GM04504 (cell line): ENCODE data around the gene ZNF716.
"Not testable (repeated sequence)": the region's sequence is repeated elsewhere in the genome, so short reads cannot be mapped to it uniquely, and the experiment has no call there.

Source experiments
- DNase-seq: peaks from one replicate; pipeline ENCODE4 v3.0.0-alpha.2; 2012; ENCODE audit warnings: low read depth

Gene ZNF716

GRCh38 chr7:57426629-57427003, 23.4 kb upstream of the ZNF716 start:
- DNase-seq = no peak

GRCh38 chr7:57427146-57427545, 22.8 kb upstream of the ZNF716 start:
- no peak for DNase-seq

GRCh38 chr7:57427594-57427993, 22.4 kb upstream of the ZNF716 start:
- no peak for DNase-seq

- DNase-seq = no peak
These were observed 17.4 kb upstream of the ZNF716 start for GRCh38 chr7:57432583-57432982.

GRCh38 chr7:57437581-57437980, 12.4 kb upstream of the ZNF716 start:
- DNase-seq = no peak

GRCh38 chr7:57438244-57438643, 11.7 kb upstream of the ZNF716 start:
- DNase-seq = no peak

GRCh38 chr7:57443567-57443966, 6.4 kb upstream of the ZNF716 start:
- DNase-seq = no peak

- DNase-seq = not testable (repeated sequence)
These were observed 19.3 kb downstream of the ZNF716 start for GRCh38 chr7:57469186-57469828.

GRCh38 chr7:57480304-57480703, 30.3 kb downstream of the ZNF716 start:
- DNase-seq = not testable (repeated sequence)

- not testable (repeated sequence) for DNase-seq
These were observed 35.0 kb downstream of the ZNF716 start for GRCh38 chr7:57485022-57485421.

GRCh38 chr7:57487957-57488356, 38.0 kb downstream of the ZNF716 start:
- no peak for DNase-seq

GRCh38 chr7:57495111-57495510, 45.1 kb downstream of the ZNF716 start:
- DNase-seq = not testable (repeated sequence)

- no peak for DNase-seq
These were observed 46.4 kb downstream of the ZNF716 start for GRCh38 chr7:57496395-57496794.

- no peak for DNase-seq
These were observed 55.2 kb downstream of the ZNF716 start for GRCh38 chr7:57505176-57505575.
